A549 (cell line): ENCODE data around the gene TMTC1. TPM values are rescaled to one million over a fixed set of nuclear protein-coding genes. Genes with fewer than 3 reads are reported as not detected.

ENCODE experiments used
- ATAC-seq, 2 experiments: fragments of 200-7000 bp in 1 of 2; fragments of >200 bp in 1 of 2; cut with Nextera tagmentation in 1 of 2; cut with Tn5 transposase in 1 of 2; 3 replicates each; pipeline versions ENCODE4 v1.8.0 to v1.9.1; 2018 to 2020; ENCODE audit warnings: mild to moderate bottlenecking in 1 of 2, moderate library complexity in 1 of 2
- CTCF ChIA-PET: fragments of 300-600 bp; sonication (Branson Sonifier 250); formaldehyde crosslinking; extraction: SDS; loops from one replicate; lab custom pipeline; 2021; ENCODE audit warnings: antibody characterized with exemption, inconsistent platforms; lab: Yijun Ruan, JAX
- POLR2A ChIA-PET: fragments of 350-600 bp; formaldehyde crosslinking; extraction: SDS; loops from one replicate; lab custom pipeline; 2021; ENCODE audit warnings: antibody characterized with exemption, inconsistent platforms; lab: Yijun Ruan, JAX
- DNase-seq, 2 experiments: peaks; one replicate each; pipeline versions ENCODE4 v3.0.0 to v3.0.0-alpha.2; 2011 to 2016; ENCODE audit warnings: low read depth in 1 of 2, low spot score in 1 of 2
- FAIRE-seq: peaks from 2 replicates; lab custom pipeline; 2011; peaks lifted over from hg19 to GRCh38; lab: Jason Lieb, UNC
- H3K27ac ChIP-seq, 2 experiments: fragments of >200 bp; sonication (Bioruptor Twin); formaldehyde crosslinking; 3 replicates each; pipeline ENCODE4 v1.5.1; 2016 to 2017
- H3K4me1 ChIP-seq: fragments of >200 bp; sonication (Bioruptor Twin); formaldehyde crosslinking; 3 replicates; pipeline ENCODE4 v1.6.1; 2016
- H3K4me2 ChIP-seq: fragments of >200 bp; sonication (Bioruptor Twin); formaldehyde crosslinking; 3 replicates; pipeline ENCODE4 v1.6.1; 2016
- H3K4me3 ChIP-seq: fragments of >200 bp; sonication (Bioruptor Twin); formaldehyde crosslinking; 3 replicates; pipeline ENCODE4 v1.5.1; 2016
- H3K9me3 ChIP-seq: fragments of >200 bp; sonication (Bioruptor Twin); formaldehyde crosslinking; 3 replicates; pipeline ENCODE4 v1.6.1; 2016
- BHLHE40 ChIP-seq: IDR thresholded peaks from 2 replicates; pipeline ENCODE4 v1.6.1; 2012; ENCODE audit warnings: low read depth, low read length, inconsistent platforms
- CBX2 ChIP-seq: fragments of 200-600 bp; sonication (generic); IDR thresholded peaks from 2 replicates; pipeline ENCODE4 v1.6.1; 2016; ENCODE audit warnings: low read depth, mild to moderate bottlenecking, borderline replicate concordance
- FOSL2 ChIP-seq, 2 experiments: fragments of 450-650 bp in 1 of 2; fragments of >200 bp in 1 of 2; sonication (Bioruptor Twin) in 1 of 2; formaldehyde crosslinking; IDR thresholded peaks; 2 replicates each; pipeline versions ENCODE4 v1.5.0 to v1.6.1; 2016 to 2020; ENCODE audit warnings: mild to moderate bottlenecking in 1 of 2, moderate library complexity in 1 of 2
- FOXS1 ChIP-seq: fragments of 250-450 bp; sonication (Bioruptor Pico); IDR thresholded peaks from 2 replicates; pipeline ENCODE4 v1.5.0; 2020; ENCODE audit warnings: mild to moderate bottlenecking, moderate library complexity
- JUNB ChIP-seq: fragments of >200 bp; sonication (Bioruptor Twin); formaldehyde crosslinking; IDR thresholded peaks from 2 replicates; pipeline ENCODE4 v1.6.1; 2016
- MAZ ChIP-seq: fragments of 150-350 bp; IDR thresholded peaks from 2 replicates; pipeline ENCODE4 v1.6.1; 2014; ENCODE audit warnings: antibody characterized with exemption, low read depth, low read length, borderline replicate concordance
- MYC ChIP-seq: IDR thresholded peaks from 2 replicates; pipeline ENCODE4 v1.6.1; 2012; ENCODE audit warnings: mild to moderate bottlenecking, inconsistent platforms, low read length, improper control_type of control experiment, borderline replicate concordance
- NPAS2 ChIP-seq: fragments of 250-450 bp; sonication (Bioruptor Pico); IDR thresholded peaks from 2 replicates; pipeline ENCODE4 v1.8.0; 2022; ENCODE audit warnings: mild to moderate bottlenecking, moderate library complexity, borderline replicate concordance
- NR3C1 ChIP-seq: fragments of >200 bp; sonication (Bioruptor Twin); formaldehyde crosslinking; IDR thresholded peaks from 3 replicates; pipeline ENCODE4 v1.6.1; 2017
- POLR2A ChIP-seq: IDR thresholded peaks from 2 replicates; pipeline ENCODE4 v1.6.1; 2012; ENCODE audit warnings: mild to moderate bottlenecking, low read length
- POLR2AphosphoS2 ChIP-seq: conservative IDR thresholded peaks from 2 replicates; pipeline ENCODE4 v1.6.1; 2012; ENCODE audit warnings: low read length, improper control_type of control experiment, inconsistent platforms
- RAD21 ChIP-seq, 2 experiments: fragments of >200 bp in 1 of 2; sonication (Bioruptor Twin) in 1 of 2; formaldehyde crosslinking in 1 of 2; IDR thresholded peaks in 1 of 2; conservative IDR thresholded peaks in 1 of 2; 2 replicates in 1 of 2; 3 replicates in 1 of 2; pipeline ENCODE4 v1.6.1; 2012 to 2018; ENCODE audit warnings: inconsistent platforms in 1 of 2
- RARB ChIP-seq: fragments of 250-450 bp; sonication (Bioruptor Pico); IDR thresholded peaks from 2 replicates; pipeline ENCODE4 v1.8.0; 2021; ENCODE audit warnings: mild to moderate bottlenecking, moderate library complexity
- RCOR1 ChIP-seq: fragments of 150-350 bp; IDR thresholded peaks from 2 replicates; pipeline ENCODE4 v1.6.1; 2014; ENCODE audit warnings: antibody characterized with exemption, low read length, low read depth
- RNF2 ChIP-seq: fragments of 200-600 bp; sonication (generic); IDR thresholded peaks from 2 replicates; pipeline ENCODE4 v1.6.1; 2016; ENCODE audit warnings: low read depth, mild to moderate bottlenecking, antibody characterized with exemption, moderate library complexity, borderline replicate concordance
- ZSCAN20 ChIP-seq: fragments of 250-450 bp; sonication (Bioruptor Pico); IDR thresholded peaks from 2 replicates; pipeline ENCODE4 v1.8.0; 2022; ENCODE audit warnings: mild to moderate bottlenecking, moderate library complexity
- WGBS: methylation state at CpG from one replicate; pipeline ENCODE4 v1.1.6; 2017; ENCODE audit errors: missing lambda C conversion rate; 5-methylcytosine and 5-hydroxymethylcytosine counted together
- polyA plus RNA-seq, 4 experiments: library from polyadenylated mRNA; depleted of rRNA in 3 of 4; stranded (reverse); fragments of >200 nt; fragmentation: RNase III in 1 of 4; extraction: RNeasy Plus Mini Kit Qiagen cat#74134 plus additional on column Dnase treatment in 1 of 4; gene quantifications; 2 replicates in 3 of 4; 3 replicates in 1 of 4; pipeline ENCODE4 v1.2.3, GENCODE V29; 2011 to 2017
- TF ChIP-seq, protein P1 (sequence below): IDR thresholded peaks from 2 replicates; pipeline ENCODE4 v1.6.1; 2012
- TF ChIP-seq, protein P2 (sequence below): fragments of 450-650 bp; IDR thresholded peaks from 2 replicates; pipeline ENCODE4 v1.6.1; 2014; ENCODE audit warnings: antibody characterized with exemption
- TF ChIP-seq, protein P3 (sequence below): fragments of 150-350 bp; IDR thresholded peaks from 2 replicates; pipeline ENCODE4 v1.6.1; 2014; ENCODE audit warnings: low read depth, mild to moderate bottlenecking, low read length
- TF ChIP-seq, protein P4 (sequence below): fragments of >200 bp; sonication (Bioruptor Twin); formaldehyde crosslinking; IDR thresholded peaks from 3 replicates; pipeline ENCODE4 v1.6.1; 2016
- TF ChIP-seq, protein P5 (sequence below): fragments of 200-600 bp; sonication (generic); IDR thresholded peaks from 2 replicates; pipeline ENCODE4 v1.6.1; 2016; ENCODE audit warnings: antibody characterized with exemption, mild to moderate bottlenecking, moderate library complexity

The TMTC1 gene
- polyA plus RNA-seq, 2 of the 4 experiments (the other 2 are of a cell fraction) = 0.28 TPM; not detected in 1

DNA sequence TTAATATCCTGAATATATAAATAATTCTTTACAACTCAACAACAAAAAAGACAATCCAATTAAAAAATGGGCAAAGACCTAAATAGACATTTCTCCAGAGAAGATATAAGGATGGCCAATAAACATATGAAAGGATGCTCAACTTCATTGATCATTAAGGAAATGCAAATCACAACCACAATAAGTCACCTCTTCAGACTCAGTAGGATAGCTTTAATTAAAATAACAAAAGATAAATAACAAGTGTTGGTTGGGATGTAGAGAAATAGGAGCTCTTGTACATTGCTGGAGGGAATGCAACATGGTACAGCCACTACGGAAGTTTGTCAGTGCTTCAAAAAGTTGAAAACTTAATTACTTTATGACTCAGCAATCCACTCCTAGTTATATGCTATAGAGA is 156.5 kb downstream of the TMTC1 start:
- Histone ChIP-seq H3K4me1 (no peaks in the 10 kb centered on the region), H3K27ac (no peak overlapping the region), H3K4me2 (no peak overlapping the region), H3K4me3 (no peak overlapping the region), H3K9me3 (no peaks in the 10 kb centered on the region)
- ChIA-PET POLR2A (no interaction called here), CTCF (no interaction called here)
- no peak for DNase-seq
- TF ChIP-seq FOXS1 (no peak), NPAS2 (CRISPR knock-in tag) (no peak), RNF2 (no peak), MAZ (no peak), POLR2AphosphoS2 (no peak), BHLHE40 (no peak), NR3C1 (no peak)
- TF ChIP-seq, protein P1, sequence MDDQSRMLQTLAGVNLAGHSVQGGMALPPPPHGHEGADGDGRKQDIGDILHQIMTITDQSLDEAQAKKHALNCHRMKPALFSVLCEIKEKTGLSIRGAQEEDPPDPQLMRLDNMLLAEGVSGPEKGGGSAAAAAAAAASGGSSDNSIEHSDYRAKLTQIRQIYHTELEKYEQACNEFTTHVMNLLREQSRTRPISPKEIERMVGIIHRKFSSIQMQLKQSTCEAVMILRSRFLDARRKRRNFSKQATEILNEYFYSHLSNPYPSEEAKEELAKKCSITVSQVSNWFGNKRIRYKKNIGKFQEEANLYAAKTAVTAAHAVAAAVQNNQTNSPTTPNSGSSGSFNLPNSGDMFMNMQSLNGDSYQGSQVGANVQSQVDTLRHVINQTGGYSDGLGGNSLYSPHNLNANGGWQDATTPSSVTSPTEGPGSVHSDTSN = no peak
- no peak for FAIRE-seq
- 6% methylated on average over 1 of the region's 1 CpG for WGBS
- ATAC-seq = no peak

DNA sequence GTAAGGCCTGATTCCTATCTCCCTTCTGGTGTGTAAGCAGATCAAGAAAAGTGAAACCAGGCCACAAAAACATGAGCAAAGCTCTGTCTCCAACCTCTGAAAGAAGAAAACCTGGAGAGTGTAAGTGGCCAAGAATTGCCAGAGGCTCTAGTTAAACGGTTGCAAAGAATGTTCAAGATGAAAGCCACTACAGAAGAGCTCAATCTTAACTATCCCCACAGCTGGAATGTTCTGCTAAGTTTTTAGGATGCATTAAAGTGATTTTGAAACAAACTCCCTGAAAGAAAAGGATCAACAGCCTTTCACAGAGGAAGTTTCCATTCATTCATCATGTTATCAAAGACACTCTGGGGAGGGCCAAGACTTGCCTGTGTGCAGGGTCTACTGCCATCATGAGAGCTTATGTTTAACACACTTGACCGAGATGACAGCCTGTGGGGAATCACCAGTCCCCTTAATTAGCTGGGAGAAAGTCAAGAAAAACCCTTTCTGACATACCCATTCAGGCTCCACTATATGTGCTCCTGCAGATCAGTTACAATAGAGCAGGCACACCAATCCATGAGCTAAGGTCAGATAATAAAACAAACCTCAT is 158.3 kb downstream of the TMTC1 start:
- POLR2A ChIA-PET = no interaction called here
- DNase-seq = no peak
- Histone ChIP-seq H3K4me3 (no peak overlapping the region), H3K4me2 (no peak overlapping the region), H3K9me3 (no peaks in the 10 kb centered on the region), H3K27ac (no peak overlapping the region), H3K4me1 (no peaks in the 10 kb centered on the region)
- TF ChIP-seq RCOR1 (no peak), CBX2 (no peak), RARB (CRISPR knock-in tag) (no peak)
- TF ChIP-seq, protein P2, sequence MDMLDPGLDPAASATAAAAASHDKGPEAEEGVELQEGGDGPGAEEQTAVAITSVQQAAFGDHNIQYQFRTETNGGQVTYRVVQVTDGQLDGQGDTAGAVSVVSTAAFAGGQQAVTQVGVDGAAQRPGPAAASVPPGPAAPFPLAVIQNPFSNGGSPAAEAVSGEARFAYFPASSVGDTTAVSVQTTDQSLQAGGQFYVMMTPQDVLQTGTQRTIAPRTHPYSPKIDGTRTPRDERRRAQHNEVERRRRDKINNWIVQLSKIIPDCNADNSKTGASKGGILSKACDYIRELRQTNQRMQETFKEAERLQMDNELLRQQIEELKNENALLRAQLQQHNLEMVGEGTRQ = no peak
- TF ChIP-seq, protein P1 = no peak
- FAIRE-seq = no peak
- 2% methylated on average over 2 of the region's 2 CpGs for WGBS
- no peak for ATAC-seq
- CTCF ChIA-PET = no interaction called here

DNA sequence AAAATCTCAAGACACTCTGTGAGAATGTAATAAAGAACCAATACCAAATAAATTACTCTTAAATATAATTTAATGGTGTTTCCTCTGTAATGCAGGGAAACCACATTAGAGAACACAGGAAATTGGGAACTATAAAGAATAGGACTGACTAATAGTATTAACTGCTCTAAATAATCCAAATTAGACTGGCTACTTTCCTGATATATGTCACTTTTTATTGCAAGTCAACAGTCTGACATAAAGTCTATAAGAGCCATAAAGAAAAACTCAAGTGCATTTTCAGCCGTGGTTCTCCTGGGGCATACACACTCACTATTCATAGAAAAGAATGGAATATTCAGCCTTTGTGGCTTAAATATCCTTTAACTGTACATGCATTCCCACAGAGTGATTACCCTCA is 161.5 kb downstream of the TMTC1 start:
- WGBS = 21% methylated on average over 1 of the region's 1 CpG
- Histone ChIP-seq H3K4me1 (no peaks in the 10 kb centered on the region), H3K4me2 (no peak overlapping the region), H3K27ac (no peak overlapping the region), H3K9me3 (no peaks in the 10 kb centered on the region), H3K4me3 (no peak overlapping the region)
- ATAC-seq (no peak), DNase-seq (no peak), FAIRE-seq (no peak)
- CTCF ChIA-PET = no interaction called here
- TF ChIP-seq RAD21 (conservative IDR thresholded peaks at IDR 0.05 in 1 of 2, IDR thresholded peaks at IDR 0.05 in 1 of 2) (no peak), NR3C1 (no peak), ZSCAN20 (no peak), POLR2A (no peak)
- POLR2A ChIA-PET = no interaction called here

DNA sequence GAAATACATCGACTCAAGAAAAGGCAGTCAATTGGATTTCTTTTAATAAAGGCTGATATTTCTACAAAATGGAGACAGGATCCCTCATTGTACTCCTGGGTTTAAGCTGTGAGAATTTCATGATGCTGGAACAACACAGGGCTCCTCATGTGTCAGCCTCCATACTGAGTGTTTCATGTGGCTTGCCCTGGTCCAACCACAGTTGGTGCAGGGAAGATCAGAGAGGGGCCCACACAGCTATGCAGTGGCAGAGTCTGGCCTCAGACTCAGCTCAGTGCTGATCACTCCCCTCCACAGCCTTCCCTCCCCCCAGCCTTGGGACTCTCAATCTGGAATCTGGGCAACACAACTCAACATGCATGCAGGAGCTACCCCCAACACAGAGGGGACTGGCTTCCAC is 163.7 kb downstream of the TMTC1 start:
- Histone ChIP-seq H3K27ac (no peak overlapping the region), H3K4me2 (no peak overlapping the region), H3K9me3 (no peaks in the 10 kb centered on the region), H3K4me3 (no peak overlapping the region), H3K4me1 (no peaks in the 10 kb centered on the region)
- ChIA-PET CTCF (no interaction called here), POLR2A (no interaction called here)
- DNase-seq = no peak
- no peak for ATAC-seq
- 5% methylated on average over 1 of the region's 1 CpG for WGBS
- no peak for FAIRE-seq
- TF ChIP-seq JUNB = no peak
- no peak for TF ChIP-seq FOSL2 (IDR thresholded peaks at IDR 0.05)
- no peak for TF ChIP-seq FOSL2 (CRISPR knock-in tag; IDR thresholded peaks at IDR 0.05)
- TF ChIP-seq, protein P3, sequence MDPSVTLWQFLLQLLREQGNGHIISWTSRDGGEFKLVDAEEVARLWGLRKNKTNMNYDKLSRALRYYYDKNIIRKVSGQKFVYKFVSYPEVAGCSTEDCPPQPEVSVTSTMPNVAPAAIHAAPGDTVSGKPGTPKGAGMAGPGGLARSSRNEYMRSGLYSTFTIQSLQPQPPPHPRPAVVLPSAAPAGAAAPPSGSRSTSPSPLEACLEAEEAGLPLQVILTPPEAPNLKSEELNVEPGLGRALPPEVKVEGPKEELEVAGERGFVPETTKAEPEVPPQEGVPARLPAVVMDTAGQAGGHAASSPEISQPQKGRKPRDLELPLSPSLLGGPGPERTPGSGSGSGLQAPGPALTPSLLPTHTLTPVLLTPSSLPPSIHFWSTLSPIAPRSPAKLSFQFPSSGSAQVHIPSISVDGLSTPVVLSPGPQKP = no peak
- no peak for TF ChIP-seq POLR2AphosphoS2
- TF ChIP-seq, protein P4, sequence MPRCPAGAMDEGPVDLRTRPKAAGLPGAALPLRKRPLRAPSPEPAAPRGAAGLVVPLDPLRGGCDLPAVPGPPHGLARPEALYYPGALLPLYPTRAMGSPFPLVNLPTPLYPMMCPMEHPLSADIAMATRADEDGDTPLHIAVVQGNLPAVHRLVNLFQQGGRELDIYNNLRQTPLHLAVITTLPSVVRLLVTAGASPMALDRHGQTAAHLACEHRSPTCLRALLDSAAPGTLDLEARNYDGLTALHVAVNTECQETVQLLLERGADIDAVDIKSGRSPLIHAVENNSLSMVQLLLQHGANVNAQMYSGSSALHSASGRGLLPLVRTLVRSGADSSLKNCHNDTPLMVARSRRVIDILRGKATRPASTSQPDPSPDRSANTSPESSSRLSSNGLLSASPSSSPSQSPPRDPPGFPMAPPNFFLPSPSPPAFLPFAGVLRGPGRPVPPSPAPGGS = no peak
- TF ChIP-seq MYC = no peak
- TF ChIP-seq, protein P5, sequence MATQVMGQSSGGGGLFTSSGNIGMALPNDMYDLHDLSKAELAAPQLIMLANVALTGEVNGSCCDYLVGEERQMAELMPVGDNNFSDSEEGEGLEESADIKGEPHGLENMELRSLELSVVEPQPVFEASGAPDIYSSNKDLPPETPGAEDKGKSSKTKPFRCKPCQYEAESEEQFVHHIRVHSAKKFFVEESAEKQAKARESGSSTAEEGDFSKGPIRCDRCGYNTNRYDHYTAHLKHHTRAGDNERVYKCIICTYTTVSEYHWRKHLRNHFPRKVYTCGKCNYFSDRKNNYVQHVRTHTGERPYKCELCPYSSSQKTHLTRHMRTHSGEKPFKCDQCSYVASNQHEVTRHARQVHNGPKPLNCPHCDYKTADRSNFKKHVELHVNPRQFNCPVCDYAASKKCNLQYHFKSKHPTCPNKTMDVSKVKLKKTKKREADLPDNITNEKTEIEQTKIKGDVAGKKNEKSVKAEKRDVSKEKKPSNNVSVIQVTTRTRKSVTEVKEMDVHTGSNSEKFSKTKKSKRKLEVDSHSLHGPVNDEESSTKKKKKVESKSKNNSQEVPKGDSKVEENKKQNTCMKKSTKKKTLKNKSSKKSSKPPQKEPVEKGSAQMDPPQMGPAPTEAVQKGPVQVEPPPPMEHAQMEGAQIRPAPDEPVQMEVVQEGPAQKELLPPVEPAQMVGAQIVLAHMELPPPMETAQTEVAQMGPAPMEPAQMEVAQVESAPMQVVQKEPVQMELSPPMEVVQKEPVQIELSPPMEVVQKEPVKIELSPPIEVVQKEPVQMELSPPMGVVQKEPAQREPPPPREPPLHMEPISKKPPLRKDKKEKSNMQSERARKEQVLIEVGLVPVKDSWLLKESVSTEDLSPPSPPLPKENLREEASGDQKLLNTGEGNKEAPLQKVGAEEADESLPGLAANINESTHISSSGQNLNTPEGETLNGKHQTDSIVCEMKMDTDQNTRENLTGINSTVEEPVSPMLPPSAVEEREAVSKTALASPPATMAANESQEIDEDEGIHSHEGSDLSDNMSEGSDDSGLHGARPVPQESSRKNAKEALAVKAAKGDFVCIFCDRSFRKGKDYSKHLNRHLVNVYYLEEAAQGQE = no peak
